K562 (cell line): ENCODE results near the gene MRO. TPM values are rescaled to one million over a fixed set of nuclear protein-coding genes. Genes with fewer than 3 reads are reported as not detected.
A peak's percentile ranks its signal among the peaks of the same experiment; 100 is the strongest.

ENCODE experiments used
- BACH1 ChIP-seq: fragments of 200-800 bp; sonication (Bioruptor generic); IDR thresholded peaks from 2 replicates; pipeline ENCODE4 v1.6.1; 2016; ENCODE audit warnings: missing genetic modification characterization, missing compliant biosample characterization
- CBX2 ChIP-seq: fragments of 200-600 bp; sonication (generic); IDR thresholded peaks from one replicate; pipeline ENCODE4 v1.6.1; 2012; ENCODE audit warnings: mild to moderate bottlenecking, low read length, inconsistent platforms; ENCODE audit not compliant: insufficient read depth, poor library complexity, severe bottlenecking
- CREB1 ChIP-seq, 2 experiments: sonication (generic) in 1 of 2; formaldehyde crosslinking in 1 of 2; IDR thresholded peaks; 2 replicates each; pipeline versions ENCODE4 v1.6.1 to v1.8.0; 2012 to 2022; ENCODE audit warnings: inconsistent platforms in 1 of 2, mild to moderate bottlenecking in 1 of 2, missing genetic modification reagents in 1 of 2, moderate library complexity in 1 of 2
- FOXP1 ChIP-seq: sonication (generic); formaldehyde crosslinking; IDR thresholded peaks from 2 replicates; pipeline ENCODE4 v1.8.0; 2022; ENCODE audit warnings: mild to moderate bottlenecking, missing genetic modification reagents
- L3MBTL2 ChIP-seq: fragments of 450-650 bp; IDR thresholded peaks from 2 replicates; pipeline ENCODE4 v1.6.1; 2016; ENCODE audit warnings: mild to moderate bottlenecking, moderate library complexity
- MLLT1 ChIP-seq, 2 experiments: fragments of 450-650 bp; IDR thresholded peaks; 2 replicates each; pipeline ENCODE4 v1.6.1; 2016
- NFE2L1 ChIP-seq: fragments of 450-650 bp; IDR thresholded peaks from 2 replicates; pipeline ENCODE4 v1.6.1; 2016; ENCODE audit warnings: missing genetic modification characterization, low read depth, mild to moderate bottlenecking, missing compliant biosample characterization, moderate library complexity, borderline replicate concordance
- PATZ1 ChIP-seq: fragments of 250-450 bp; sonication (Bioruptor Pico); IDR thresholded peaks from 2 replicates; pipeline ENCODE4 v1.5.0; 2020; ENCODE audit warnings: mild to moderate bottlenecking, borderline replicate concordance
- PPARD ChIP-seq: fragments of 250-450 bp; sonication (Bioruptor Pico); IDR thresholded peaks from 2 replicates; pipeline ENCODE4 v1.8.0; 2022; ENCODE audit warnings: inconsistent platforms, mild to moderate bottlenecking, moderate library complexity
- RNF2 ChIP-seq: sonication (generic); IDR thresholded peaks from 2 replicates; pipeline ENCODE4 v1.6.1; 2016
- ZBTB17 ChIP-seq: fragments of 450-650 bp; formaldehyde crosslinking; IDR thresholded peaks from 2 replicates; pipeline ENCODE4 v1.4.0; 2020; ENCODE audit warnings: mild to moderate bottlenecking
- ZBTB43 ChIP-seq: sonication (generic); formaldehyde crosslinking; IDR thresholded peaks from 2 replicates; pipeline ENCODE4 v1.8.0; 2023; ENCODE audit warnings: mild to moderate bottlenecking, missing genetic modification reagents
- ZNF224 ChIP-seq: sonication (generic); formaldehyde crosslinking; IDR thresholded peaks from 2 replicates; pipeline ENCODE4 v1.8.0; 2022; ENCODE audit warnings: mild to moderate bottlenecking, missing genetic modification reagents
- polyA plus RNA-seq, 8 experiments: library from polyadenylated mRNA; depleted of rRNA in 4 of 8; stranded (reverse) in 5 of 8; unstranded in 3 of 8; fragments of >200 nt; fragmentation: Nextera tagmentation in 2 of 8; fragmentation: Illumina TruSeq in 1 of 8; extraction: Ambion mirVana in 2 of 8; extraction: Trizol in 1 of 8; gene quantifications; 2 replicates each; pipeline versions ENCODE4 v1.2.1 to v1.2.3, GENCODE V29; 2011 to 2014; ENCODE audit warnings: inconsistent platforms in 1 of 8, missing spikeins in 1 of 8
- total RNA-seq, 7 experiments: library from RNA; depleted of rRNA in 6 of 7; stranded (reverse); fragments of >200 nt in 6 of 7; fragmentation: Illumina TruSeq in 2 of 7; extraction: Trizol in 2 of 7; gene quantifications; 2 replicates each; pipeline versions ENCODE4 v1.2.1 to v1.2.3, GENCODE V29; 2011 to 2021; ENCODE audit warnings: low replicate concordance in 1 of 7

The MRO gene
- total and polyA plus RNA-seq, 9 of the 15 experiments (the other 6 are each of a cell fraction or from before 2014, with no cell fraction given), result 0.06 TPM; not detected in 8

GRCh38 chr18:50839996-50840395, 20.2 kb upstream of the MRO start (continued):
- no peak for TF ChIP-seq ZNF224 (CRISPR knock-in tag)
- TF ChIP-seq PPARD (CRISPR knock-in tag), result no peak
- no peak for TF ChIP-seq BACH1 (tag)
- TF ChIP-seq MLLT1 (IDR thresholded peaks at IDR 0.05), result no peak
- peak; percentile 45; the same call in 1 of the 2 replicates for TF ChIP-seq L3MBTL2
- TF ChIP-seq CBX2, result no peak
- TF ChIP-seq RNF2, result peak; percentile 30; the same call in 1 of the 2 replicates
- TF ChIP-seq FOXP1 (CRISPR knock-in tag), result no peak
- TF ChIP-seq NFE2L1 (tag), result no peak
- TF ChIP-seq ZBTB17 (CRISPR knock-in tag), result no peak
- no peak for TF ChIP-seq CREB1 (IDR thresholded peaks at IDR 0.05)
- no peak for TF ChIP-seq CREB1 (CRISPR knock-in tag; IDR thresholded peaks at IDR 0.05)
- TF ChIP-seq ZBTB43 (CRISPR knock-in tag), result no peak
- no peak for TF ChIP-seq PATZ1
